Measurements from ENCODE around the gene SOX4.

SOX4 gene

GRCh38 chr6:21615504-21615903 lies 22.0 kb downstream of the SOX4 start:
- CTCF ChIA-PET: interaction anchor here (1.0 to 1.3 kb wide), 2 partner anchors 9 to 144 kb away, joined by 3 to 4 read pairs; no protein-coding TSS in a partner anchor
- TF ChIP-seq CTCF (IDR thresholded peaks at IDR 0.05; ENCODE audit: control extremely low read depth, extremely low read depth, low read depth, missing control alignments): no peak
- POLR2A ChIA-PET: no interaction called here
- no peak for DNase-seq (ENCODE audit: extremely low spot score)

- ChIA-PET POLR2A (no interaction called here), CTCF (interaction anchor here (1.3 kb wide), 1 partner anchor 8 kb away, joined by 3 read pairs; no protein-coding TSS in a partner anchor)
- TF ChIP-seq CTCF (IDR thresholded peaks at IDR 0.05; ENCODE audit: control extremely low read depth, extremely low read depth, low read depth, missing control alignments): no peak
- DNase-seq (ENCODE audit: extremely low spot score): no peak
Measured at GRCh38 chr6:21616005-21616404, 22.5 kb downstream of the SOX4 start.

GRCh38 chr6:21625642-21626041 lies 32.1 kb downstream of the SOX4 start:
- POLR2A ChIA-PET: interaction anchor here (0.6 kb wide), 1 partner anchor 23 kb away, joined by 5 read pairs; no protein-coding TSS in a partner anchor
- no peak for TF ChIP-seq CTCF (IDR thresholded peaks at IDR 0.05; ENCODE audit: control extremely low read depth, extremely low read depth, low read depth, missing control alignments)
- CTCF ChIA-PET: no interaction called here
- DNase-seq (ENCODE audit: extremely low spot score): no peak

GRCh38 chr6:21626756-21627155 lies 33.2 kb downstream of the SOX4 start:
- no peak for TF ChIP-seq CTCF (IDR thresholded peaks at IDR 0.05; ENCODE audit: control extremely low read depth, extremely low read depth, low read depth, missing control alignments)
- DNase-seq (ENCODE audit: extremely low spot score): no peak
- POLR2A ChIA-PET: no interaction called here
- CTCF ChIA-PET: no interaction called here

- TF ChIP-seq CTCF (IDR thresholded peaks at IDR 0.05; ENCODE audit: control extremely low read depth, extremely low read depth, low read depth, missing control alignments): no peak
- ChIA-PET POLR2A (no interaction called here), CTCF (no interaction called here)
- no peak for DNase-seq (ENCODE audit: extremely low spot score)
Measured at GRCh38 chr6:21628160-21628559, 34.6 kb downstream of the SOX4 start.

- no peak for TF ChIP-seq CTCF (IDR thresholded peaks at IDR 0.05; ENCODE audit: control extremely low read depth, extremely low read depth, low read depth, missing control alignments)
- no peak for DNase-seq (ENCODE audit: extremely low spot score)
- ChIA-PET CTCF (no interaction called here), POLR2A (no interaction called here)
Measured at GRCh38 chr6:21633511-21634109, 40.1 kb downstream of the SOX4 start.

All from GM10248 (cell line).